ENCODE data around the gene FANCM. TPM values are rescaled to one million over a fixed set of nuclear protein-coding genes. Genes with fewer than 3 reads are reported as not detected.
"Not testable (repeated sequence)": the region's sequence is repeated elsewhere in the genome, so short reads cannot be mapped to it uniquely, and the experiment has no call there.

FANCM gene
- total RNA-seq, 4 donors from 2014 or later = 5.1 to 12.9 (median 7.7) TPM

DNA sequence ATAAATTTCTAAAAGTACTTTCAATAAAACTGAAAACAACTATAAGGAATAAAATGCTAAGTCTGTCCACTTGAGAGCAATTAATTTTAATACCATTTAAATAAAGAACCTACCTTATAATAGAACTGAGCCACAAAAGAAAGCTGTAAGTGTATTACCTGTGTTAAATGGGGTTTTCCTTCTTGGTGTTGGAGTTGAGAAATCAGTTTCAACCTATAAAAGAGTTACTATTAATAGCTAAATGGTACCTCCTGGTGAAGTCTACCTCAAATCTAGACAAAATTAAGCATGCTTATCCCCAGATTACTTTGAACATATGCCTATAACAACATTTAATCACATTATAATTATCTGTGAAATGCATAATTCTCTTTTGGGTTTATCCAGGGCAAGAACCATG is 68.5 kb downstream of the FANCM start:
- Histone ChIP-seq H3K36me3 (peaks cover 0 to 56% (median 0%) of the 10 kb centered on the region in 3 donors), H3K27me3 (no peaks in the 10 kb centered on the region), H3K9me3 (no peaks in the 10 kb centered on the region), H3K27ac (no peak overlapping the region), H3K4me1 (no peaks in the 10 kb centered on the region), H3K4me3 (no peak overlapping the region)
- TF ChIP-seq, protein P1, sequence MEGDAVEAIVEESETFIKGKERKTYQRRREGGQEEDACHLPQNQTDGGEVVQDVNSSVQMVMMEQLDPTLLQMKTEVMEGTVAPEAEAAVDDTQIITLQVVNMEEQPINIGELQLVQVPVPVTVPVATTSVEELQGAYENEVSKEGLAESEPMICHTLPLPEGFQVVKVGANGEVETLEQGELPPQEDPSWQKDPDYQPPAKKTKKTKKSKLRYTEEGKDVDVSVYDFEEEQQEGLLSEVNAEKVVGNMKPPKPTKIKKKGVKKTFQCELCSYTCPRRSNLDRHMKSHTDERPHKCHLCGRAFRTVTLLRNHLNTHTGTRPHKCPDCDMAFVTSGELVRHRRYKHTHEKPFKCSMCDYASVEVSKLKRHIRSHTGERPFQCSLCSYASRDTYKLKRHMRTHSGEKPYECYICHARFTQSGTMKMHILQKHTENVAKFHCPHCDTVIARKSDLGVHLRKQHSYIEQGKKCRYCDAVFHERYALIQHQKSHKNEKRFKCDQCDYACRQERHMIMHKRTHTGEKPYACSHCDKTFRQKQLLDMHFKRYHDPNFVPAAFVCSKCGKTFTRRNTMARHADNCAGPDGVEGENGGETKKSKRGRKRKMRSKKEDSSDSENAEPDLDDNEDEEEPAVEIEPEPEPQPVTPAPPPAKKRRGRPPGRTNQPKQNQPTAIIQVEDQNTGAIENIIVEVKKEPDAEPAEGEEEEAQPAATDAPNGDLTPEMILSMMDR (IDR thresholded peaks at IDR 0.05) = no peak
- TF ChIP-seq POLR2A (IDR thresholded peaks at IDR 0.05) (no peak), EP300 (IDR thresholded peaks at IDR 0.05) (no peak)
- no peak for DNase-seq (ENCODE audit: low spot score in 2 of 2)

DNA sequence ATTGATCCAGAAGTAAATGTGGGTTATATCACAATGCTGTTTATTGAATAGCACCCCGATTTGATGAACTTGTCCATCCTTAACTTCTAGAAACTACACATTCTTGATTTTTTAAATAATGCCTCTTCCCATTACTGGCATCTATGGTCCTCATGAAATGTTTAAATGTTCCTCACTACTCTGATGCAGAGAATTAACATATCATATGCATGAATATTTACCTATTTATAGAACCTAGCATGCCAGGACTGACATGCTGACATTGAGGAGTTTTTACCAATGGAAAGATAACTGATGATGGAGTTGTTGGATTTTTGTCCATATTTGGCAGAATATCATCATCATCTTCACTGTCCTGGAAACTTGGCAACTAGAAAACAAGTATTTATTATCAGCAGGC is 74.4 kb downstream of the FANCM start:
- Histone ChIP-seq H3K9me3 (no peaks in the 10 kb centered on the region), H3K4me3 (no peak overlapping the region), H3K4me1 (no peaks in the 10 kb centered on the region), H3K27me3 (no peaks in the 10 kb centered on the region), H3K27ac (no peak overlapping the region), H3K36me3 (peaks cover 0 to 91% (median 4%) of the 10 kb centered on the region in 3 donors)
- WGBS, 2 donors = 98 to 100% methylated on average over 1 of the region's 1 CpG
- no peak for DNase-seq (ENCODE audit: low spot score in 2 of 2)
- TF ChIP-seq POLR2A (IDR thresholded peaks at IDR 0.05) = no peak
- no peak for TF ChIP-seq EP300 (IDR thresholded peaks at IDR 0.05)
- TF ChIP-seq, protein P1 (IDR thresholded peaks at IDR 0.05) = no peak

GRCh38 chr14:45211295-45211694 is 75.6 kb downstream of the FANCM start:
- Histone ChIP-seq H3K9me3 (no peaks in the 10 kb centered on the region), H3K27me3 (no peaks in the 10 kb centered on the region), H3K4me1 (no peaks in the 10 kb centered on the region), H3K4me3 (no peak overlapping the region), H3K36me3 (peaks cover 0 to 97% (median 4%) of the 10 kb centered on the region in 3 donors), H3K27ac (no peak overlapping the region)
- DNase-seq (ENCODE audit: low spot score in 2 of 2) = no peak
- WGBS, 2 donors = 76 to 94% methylated on average over 1 of the region's 1 CpG
- TF ChIP-seq EP300 (IDR thresholded peaks at IDR 0.05) = no peak
- no peak for TF ChIP-seq POLR2A (IDR thresholded peaks at IDR 0.05)
- TF ChIP-seq, protein P1 (IDR thresholded peaks at IDR 0.05) = no peak

DNA sequence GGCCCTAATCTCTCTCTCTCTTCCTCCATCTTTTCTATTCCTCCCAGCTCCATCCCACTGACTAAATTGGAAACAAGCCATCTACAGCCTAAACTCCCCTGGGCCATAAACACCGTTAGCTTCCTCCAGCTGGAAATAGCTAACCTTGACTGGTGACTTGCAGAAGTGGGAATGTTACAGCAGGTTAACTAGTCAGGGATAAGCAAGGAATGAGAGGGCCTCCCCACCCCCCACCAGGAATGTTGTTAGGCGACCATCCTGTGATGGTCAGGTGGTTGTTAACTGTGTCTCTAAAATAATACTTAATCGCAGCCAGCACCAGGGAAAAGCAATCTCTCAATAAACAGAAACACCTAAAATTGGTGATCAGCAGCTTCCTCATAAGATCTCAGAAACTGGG is 76.5 kb downstream of the FANCM start:
- 81 to 87% methylated on average over 3 of the region's 3 CpGs for WGBS, 2 donors
- H3K36me3 ChIP-seq = peaks cover 0 to 92% (median 4%) of the 10 kb centered on the region in 3 donors
- TF ChIP-seq, protein P1 (IDR thresholded peaks at IDR 0.05) = no peak
- TF ChIP-seq EP300 (IDR thresholded peaks at IDR 0.05) = no peak
- no peak for TF ChIP-seq POLR2A (IDR thresholded peaks at IDR 0.05)

DNA sequence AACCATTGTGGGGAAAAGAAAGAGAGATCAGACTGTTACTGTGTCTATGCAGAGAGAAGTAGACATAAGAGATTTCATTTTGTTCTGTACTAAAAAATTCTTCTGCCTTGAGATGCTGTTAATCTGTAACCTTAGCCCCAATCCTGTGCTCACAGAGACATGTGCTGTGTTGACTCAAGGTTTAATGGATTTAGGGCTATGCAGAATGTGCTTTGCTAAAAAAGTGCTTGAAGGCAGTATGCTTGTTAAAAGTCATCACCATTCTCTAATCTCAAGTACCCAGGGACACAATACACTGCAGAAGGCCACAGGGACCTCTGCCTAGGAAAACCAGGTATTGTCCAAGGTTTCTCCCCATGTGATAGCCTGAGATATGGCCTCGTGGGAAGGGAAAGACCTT is 78.0 kb downstream of the FANCM start:
- not testable (repeated sequence) for H3K27ac ChIP-seq; H3K4me1 ChIP-seq; DNase-seq (ENCODE audit: low spot score in 2 of 2); H3K9me3 ChIP-seq; H3K4me3 ChIP-seq; H3K27me3 ChIP-seq
- 83 to 90% methylated on average over 1 of the region's 1 CpG for WGBS, 2 donors
- H3K36me3 ChIP-seq = peaks cover 0 to 89% (median 4%) of the 10 kb centered on the region in 3 donors

More for the DNA sequence above, 76.5 kb downstream of the FANCM start:
- DNase-seq (ENCODE audit: low spot score in 2 of 2) = no peak
- Histone ChIP-seq H3K4me1 (no peaks in the 10 kb centered on the region), H3K9me3 (no peaks in the 10 kb centered on the region), H3K27me3 (no peaks in the 10 kb centered on the region), H3K4me3 (no peak overlapping the region), H3K27ac (no peak overlapping the region)

DNA sequence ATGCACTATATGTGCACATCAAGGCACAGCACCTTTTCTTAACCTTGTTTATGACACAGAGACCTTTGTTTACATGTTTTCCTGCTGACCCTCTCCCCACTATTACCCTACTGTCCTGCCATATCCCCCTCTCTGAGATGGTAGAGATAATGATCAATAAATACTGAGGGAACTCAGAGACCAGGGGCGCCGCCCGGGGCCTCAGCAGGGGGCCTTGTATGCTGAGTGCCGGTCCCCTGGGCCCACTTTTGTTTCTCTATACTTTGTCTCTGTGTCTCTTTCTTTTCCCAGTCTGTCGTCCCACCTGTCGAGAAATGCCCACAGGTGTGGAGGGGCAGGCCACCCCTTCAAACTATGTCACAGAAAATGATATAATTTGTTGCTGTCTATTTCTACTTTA is 78.6 kb downstream of the FANCM start:
- not testable (repeated sequence) for H3K4me3 ChIP-seq; DNase-seq (ENCODE audit: low spot score in 2 of 2); H3K4me1 ChIP-seq; H3K9me3 ChIP-seq; H3K27ac ChIP-seq; H3K27me3 ChIP-seq
- peaks cover 0 to 83% (median 4%) of the 10 kb centered on the region in 3 donors for H3K36me3 ChIP-seq
- WGBS, 2 donors = 92 to 94% methylated on average over 6 of the region's 6 CpGs

Measured in tibial nerve (tissue), 4 donors.